Loucy (cell line): Measurements from ENCODE around the gene TSHZ2.

Experiments
- H2AFZ ChIP-seq: fragments of 200-600 bp; sonication (generic); 2 replicates; pipeline ENCODE4 v1.6.0; 2016; ENCODE audit warnings: antibody characterized with exemption, mild to moderate bottlenecking, low read length, moderate library complexity
- H3F3A ChIP-seq: fragments of 200-600 bp; 2 replicates; pipeline ENCODE4 v1.6.0; 2016; ENCODE audit warnings: antibody characterized with exemption, low read depth, mild to moderate bottlenecking
- H3K27me3 ChIP-seq: fragments of 200-600 bp; sonication (generic); 2 replicates; pipeline ENCODE4 v1.6.1; 2014; ENCODE audit warnings: low read length, mild to moderate bottlenecking; ENCODE audit not compliant: insufficient read depth, poor library complexity, severe bottlenecking
- H3K36me3 ChIP-seq: fragments of 200-600 bp; sonication (generic); 2 replicates; pipeline ENCODE4 v1.6.1; 2016; ENCODE audit warnings: low read length; ENCODE audit not compliant: insufficient read depth
- H3K4me1 ChIP-seq: fragments of 200-600 bp; sonication (generic); 2 replicates; pipeline ENCODE4 v1.5.1; 2014; ENCODE audit warnings: low read length, mild to moderate bottlenecking; ENCODE audit not compliant: insufficient read depth, poor library complexity, severe bottlenecking
- H3K4me2 ChIP-seq: fragments of 200-600 bp; sonication (generic); 2 replicates; pipeline ENCODE4 v1.6.0; 2014; ENCODE audit warnings: antibody characterized with exemption, low read length, low read depth, mild to moderate bottlenecking; ENCODE audit not compliant: poor library complexity, severe bottlenecking
- H3K4me3 ChIP-seq: fragments of 200-600 bp; sonication (generic); 2 replicates; pipeline ENCODE4 v1.5.1; 2014; ENCODE audit warnings: low read length, mild to moderate bottlenecking, mixed read lengths; ENCODE audit not compliant: poor library complexity, severe bottlenecking
- H3K79me2 ChIP-seq: fragments of 200-600 bp; sonication (generic); 2 replicates; pipeline ENCODE4 v1.6.1; 2014; ENCODE audit warnings: low read length; ENCODE audit not compliant: insufficient read depth
- H3K9ac ChIP-seq: fragments of 200-600 bp; sonication (generic); 2 replicates; pipeline ENCODE4 v1.6.0; 2014; ENCODE audit warnings: mild to moderate bottlenecking, low read depth, low read length, moderate library complexity; ENCODE audit not compliant: poor library complexity, severe bottlenecking
- H3K9me2 ChIP-seq: fragments of 200-600 bp; sonication (generic); replicated peaks from 2 replicates; pipeline ENCODE4 v1.6.1; 2016; ENCODE audit warnings: low read depth, low read length, mixed read lengths
- H3K9me3 ChIP-seq: fragments of 200-600 bp; sonication (generic); 2 replicates; pipeline ENCODE4 v1.6.1; 2014; ENCODE audit warnings: mild to moderate bottlenecking, antibody characterized with exemption, low read length, low read depth; ENCODE audit not compliant: insufficient read depth
- H4K20me1 ChIP-seq: fragments of 200-600 bp; sonication (generic); 2 replicates; pipeline ENCODE4 v1.6.0; 2014; ENCODE audit warnings: antibody characterized with exemption, low read length, mild to moderate bottlenecking; ENCODE audit not compliant: insufficient read depth, poor library complexity, severe bottlenecking
- CTCF ChIP-seq: fragments of 200-600 bp; sonication (generic); conservative IDR thresholded peaks from 2 replicates; pipeline ENCODE4 v1.5.1; 2014; ENCODE audit warnings: mild to moderate bottlenecking, antibody characterized with exemption, low read length
- EZH2phosphoT487 ChIP-seq: fragments of 200-600 bp; IDR thresholded peaks from 2 replicates; pipeline ENCODE4 v1.6.1; 2018; ENCODE audit warnings: antibody characterized with exemption, mild to moderate bottlenecking, moderate library complexity, borderline replicate concordance

TSHZ2 gene

GRCh38 chr20:53101992-53102760 is 130.0 kb downstream of the TSHZ2 start:
- no peak overlapping the region for H3K4me3 ChIP-seq
- 0 out of 2 replicates have a peak, but pooled peaks cover under 1% of the 10 kb centered on the region for H3K9me3 ChIP-seq
- TF ChIP-seq EZH2phosphoT487 (no peak), CTCF (no peak)
- no peaks in the 10 kb centered on the region for H3K36me3 ChIP-seq
- H4K20me1 ChIP-seq, result no peaks in the 10 kb centered on the region
- H3K79me2 ChIP-seq, result no peaks in the 10 kb centered on the region
- no peaks in the 10 kb centered on the region for H3K27me3 ChIP-seq
- no peak overlapping the region for H3K9ac ChIP-seq
- H3K4me2 ChIP-seq, result no peak overlapping the region
- no peaks in the 10 kb centered on the region for H3F3A ChIP-seq
- no peak overlapping the region for H2AFZ ChIP-seq
- no peaks in the 10 kb centered on the region for H3K4me1 ChIP-seq
- no peaks in the 10 kb centered on the region for H3K9me2 ChIP-seq

- Histone ChIP-seq H2AFZ (no peak overlapping the region), H3K4me2 (no peak overlapping the region), H3F3A (no peaks in the 10 kb centered on the region), H3K9me3 (0 out of 2 replicates have a peak, but pooled peaks cover 3% of the 10 kb centered on the region), H3K27me3 (no peaks in the 10 kb centered on the region), H3K9ac (no peak overlapping the region), H3K4me3 (no peak overlapping the region), H3K4me1 (no peaks in the 10 kb centered on the region), H3K9me2 (no peaks in the 10 kb centered on the region), H3K36me3 (no peaks in the 10 kb centered on the region), H4K20me1 (no peaks in the 10 kb centered on the region), H3K79me2 (no peaks in the 10 kb centered on the region)
- no peak for TF ChIP-seq EZH2phosphoT487
- TF ChIP-seq CTCF, result no peak
Observed at GRCh38 chr20:53103124-53103523, 131.0 kb downstream of the TSHZ2 start.

GRCh38 chr20:53104884-53105283 is 132.7 kb downstream of the TSHZ2 start:
- Histone ChIP-seq H3K9me2 (no peaks in the 10 kb centered on the region), H3K9me3 (0 out of 2 replicates have a peak, but pooled peaks cover 3% of the 10 kb centered on the region), H3K27me3 (no peaks in the 10 kb centered on the region), H3K4me3 (no peak overlapping the region), H3K4me1 (no peaks in the 10 kb centered on the region), H2AFZ (no peak overlapping the region), H3K79me2 (no peaks in the 10 kb centered on the region), H3K4me2 (no peak overlapping the region), H3K36me3 (no peaks in the 10 kb centered on the region), H3K9ac (no peak overlapping the region), H4K20me1 (no peaks in the 10 kb centered on the region), H3F3A (no peaks in the 10 kb centered on the region)
- no peak for TF ChIP-seq EZH2phosphoT487
- TF ChIP-seq CTCF, result no peak
